Stomach (tissue), 4 donors: ENCODE measurements around the gene FUT6.

Experiments used
- CTCF ChIP-seq, 7 experiments: fragments of 450-650 bp in 4 of 7; fragments of 200-600 bp in 3 of 7; sonication (generic) in 3 of 7; IDR thresholded peaks; one replicate each; pipeline ENCODE4 v1.5.1; 2016 to 2019; ENCODE audit warnings: antibody characterized with exemption in 7 of 7, control low read depth in 2 of 7, mild to moderate bottlenecking in 1 of 7
- POLR2A ChIP-seq, 4 donors: fragments of 450-650 bp; IDR thresholded peaks; one replicate each; pipeline ENCODE4 v1.6.1; 2016; ENCODE audit warnings: antibody characterized with exemption in 4 of 4, control low read depth in 2 of 4, mild to moderate bottlenecking in 1 of 4, moderate library complexity in 1 of 4

- no peak for TF ChIP-seq CTCF (IDR thresholded peaks at IDR 0.05)
- TF ChIP-seq POLR2A (IDR thresholded peaks at IDR 0.05): no peak
Measured at GRCh38 chr19:5798244-5798643, 41.3 kb downstream of the FUT6 start.
